Measurements from ENCODE around the gene PAX8.

DNA sequence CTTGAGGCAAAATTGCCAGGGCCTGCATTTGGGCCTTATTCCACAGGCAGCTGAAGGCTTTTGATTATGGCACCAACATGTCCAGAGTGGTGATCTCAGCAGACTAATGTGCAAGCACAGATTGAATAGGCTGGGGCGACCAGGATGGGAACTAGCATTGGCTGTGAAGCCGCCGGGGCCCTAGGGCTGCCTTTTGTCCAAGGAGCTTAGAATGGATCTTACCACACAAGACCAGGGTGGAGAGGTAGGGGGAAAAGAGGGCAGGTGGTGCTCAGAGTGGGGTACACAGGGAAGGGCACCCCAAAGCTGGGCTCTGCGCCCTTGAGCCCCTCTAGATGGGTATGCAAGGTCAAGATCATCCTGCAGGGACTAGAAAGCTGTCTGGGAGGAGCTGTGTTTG, 81.9 kb downstream of the PAX8 start:
- TF ChIP-seq, protein P1, sequence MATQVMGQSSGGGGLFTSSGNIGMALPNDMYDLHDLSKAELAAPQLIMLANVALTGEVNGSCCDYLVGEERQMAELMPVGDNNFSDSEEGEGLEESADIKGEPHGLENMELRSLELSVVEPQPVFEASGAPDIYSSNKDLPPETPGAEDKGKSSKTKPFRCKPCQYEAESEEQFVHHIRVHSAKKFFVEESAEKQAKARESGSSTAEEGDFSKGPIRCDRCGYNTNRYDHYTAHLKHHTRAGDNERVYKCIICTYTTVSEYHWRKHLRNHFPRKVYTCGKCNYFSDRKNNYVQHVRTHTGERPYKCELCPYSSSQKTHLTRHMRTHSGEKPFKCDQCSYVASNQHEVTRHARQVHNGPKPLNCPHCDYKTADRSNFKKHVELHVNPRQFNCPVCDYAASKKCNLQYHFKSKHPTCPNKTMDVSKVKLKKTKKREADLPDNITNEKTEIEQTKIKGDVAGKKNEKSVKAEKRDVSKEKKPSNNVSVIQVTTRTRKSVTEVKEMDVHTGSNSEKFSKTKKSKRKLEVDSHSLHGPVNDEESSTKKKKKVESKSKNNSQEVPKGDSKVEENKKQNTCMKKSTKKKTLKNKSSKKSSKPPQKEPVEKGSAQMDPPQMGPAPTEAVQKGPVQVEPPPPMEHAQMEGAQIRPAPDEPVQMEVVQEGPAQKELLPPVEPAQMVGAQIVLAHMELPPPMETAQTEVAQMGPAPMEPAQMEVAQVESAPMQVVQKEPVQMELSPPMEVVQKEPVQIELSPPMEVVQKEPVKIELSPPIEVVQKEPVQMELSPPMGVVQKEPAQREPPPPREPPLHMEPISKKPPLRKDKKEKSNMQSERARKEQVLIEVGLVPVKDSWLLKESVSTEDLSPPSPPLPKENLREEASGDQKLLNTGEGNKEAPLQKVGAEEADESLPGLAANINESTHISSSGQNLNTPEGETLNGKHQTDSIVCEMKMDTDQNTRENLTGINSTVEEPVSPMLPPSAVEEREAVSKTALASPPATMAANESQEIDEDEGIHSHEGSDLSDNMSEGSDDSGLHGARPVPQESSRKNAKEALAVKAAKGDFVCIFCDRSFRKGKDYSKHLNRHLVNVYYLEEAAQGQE (IDR thresholded peaks at IDR 0.05; ENCODE audit: insufficient replicate concordance, low read depth): no peak
- TF ChIP-seq, protein P2, sequence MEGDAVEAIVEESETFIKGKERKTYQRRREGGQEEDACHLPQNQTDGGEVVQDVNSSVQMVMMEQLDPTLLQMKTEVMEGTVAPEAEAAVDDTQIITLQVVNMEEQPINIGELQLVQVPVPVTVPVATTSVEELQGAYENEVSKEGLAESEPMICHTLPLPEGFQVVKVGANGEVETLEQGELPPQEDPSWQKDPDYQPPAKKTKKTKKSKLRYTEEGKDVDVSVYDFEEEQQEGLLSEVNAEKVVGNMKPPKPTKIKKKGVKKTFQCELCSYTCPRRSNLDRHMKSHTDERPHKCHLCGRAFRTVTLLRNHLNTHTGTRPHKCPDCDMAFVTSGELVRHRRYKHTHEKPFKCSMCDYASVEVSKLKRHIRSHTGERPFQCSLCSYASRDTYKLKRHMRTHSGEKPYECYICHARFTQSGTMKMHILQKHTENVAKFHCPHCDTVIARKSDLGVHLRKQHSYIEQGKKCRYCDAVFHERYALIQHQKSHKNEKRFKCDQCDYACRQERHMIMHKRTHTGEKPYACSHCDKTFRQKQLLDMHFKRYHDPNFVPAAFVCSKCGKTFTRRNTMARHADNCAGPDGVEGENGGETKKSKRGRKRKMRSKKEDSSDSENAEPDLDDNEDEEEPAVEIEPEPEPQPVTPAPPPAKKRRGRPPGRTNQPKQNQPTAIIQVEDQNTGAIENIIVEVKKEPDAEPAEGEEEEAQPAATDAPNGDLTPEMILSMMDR (IDR thresholded peaks at IDR 0.05; ENCODE audit: insufficient read depth, low read length): no peak
